Neuronal stem cell (in vitro differentiated cells): ENCODE measurements around the gene ZNHIT2.
"Not testable (repeated sequence)": the region's sequence is repeated elsewhere in the genome, so short reads cannot be mapped to it uniquely, and the experiment has no call there.

Source experiments
- DNase-seq: peaks from one replicate; pipeline ENCODE4 v3.0.0-alpha.2; 2013; ENCODE audit warnings: low spot score
- H2AFZ ChIP-seq: one replicate; pipeline ENCODE4 v1.6.1; 2013; ENCODE audit warnings: mild to moderate bottlenecking, low read length, inconsistent platforms
- H2AK5ac ChIP-seq: 2 replicates; pipeline ENCODE4 v1.6.1; 2013; ENCODE audit warnings: low read depth, mild to moderate bottlenecking, inconsistent platforms, low read length, moderate library complexity, mixed read lengths
- H2BK120ac ChIP-seq: 2 replicates; pipeline ENCODE4 v1.6.1; 2013; ENCODE audit warnings: low read depth, mild to moderate bottlenecking, inconsistent platforms, low read length, moderate library complexity, mixed read lengths
- H2BK12ac ChIP-seq: one replicate; pipeline ENCODE4 v1.6.1; 2013; ENCODE audit warnings: low read length, inconsistent platforms
- H2BK15ac ChIP-seq: 2 replicates; pipeline ENCODE4 v1.6.1; 2013; ENCODE audit warnings: mild to moderate bottlenecking, low read length, inconsistent platforms, mixed read lengths
- H2BK5ac ChIP-seq: one replicate; pipeline ENCODE4 v1.6.1; 2013; ENCODE audit warnings: inconsistent platforms, mild to moderate bottlenecking, low read length, moderate library complexity
- H3K14ac ChIP-seq: one replicate; pipeline ENCODE4 v1.6.1; 2013; ENCODE audit warnings: low read length, inconsistent platforms
- H3K18ac ChIP-seq: 2 replicates; pipeline ENCODE4 v1.6.1; 2013; ENCODE audit warnings: low read length, inconsistent platforms
- H3K23ac ChIP-seq: 2 replicates; pipeline ENCODE4 v1.6.1; 2013; ENCODE audit warnings: low read depth, mild to moderate bottlenecking, mixed read lengths, low read length, inconsistent platforms; ENCODE audit not compliant: poor library complexity
- H3K27ac ChIP-seq: replicated peaks from 3 replicates; pipeline ENCODE4 v1.5.1; 2013; ENCODE audit warnings: low read length, inconsistent platforms
- H3K27me3 ChIP-seq, 3 experiments: 2 replicates each; pipeline ENCODE4 v1.6.1; 2013; ENCODE audit warnings: low read length in 3 of 3, mild to moderate bottlenecking in 2 of 3, inconsistent platforms in 1 of 3, low read depth in 1 of 3, mixed read lengths in 1 of 3, moderate library complexity in 1 of 3; ENCODE audit not compliant: control insufficient read depth in 3 of 3, insufficient read depth in 3 of 3
- H3K36me3 ChIP-seq, 2 donors: replicated peaks in 1 of 2; 2 replicates each; pipeline ENCODE4 v1.6.1; 2013; ENCODE audit warnings: low read length in 2 of 2; ENCODE audit not compliant: control insufficient read depth in 2 of 2, insufficient read depth in 2 of 2
- H3K4ac ChIP-seq: 2 replicates; pipeline ENCODE4 v1.6.1; 2013; ENCODE audit warnings: inconsistent platforms, mild to moderate bottlenecking, low read length, moderate library complexity
- H3K4me1 ChIP-seq, 2 donors: 1 replicate in 1 of 2; 2 replicates in 1 of 2; pipeline ENCODE4 v1.6.1; 2013; ENCODE audit warnings: low read length in 2 of 2, low read depth in 1 of 2; ENCODE audit not compliant: control insufficient read depth in 2 of 2, insufficient read depth in 1 of 2
- H3K4me2 ChIP-seq: one replicate; pipeline ENCODE4 v1.6.1; 2013; ENCODE audit warnings: mild to moderate bottlenecking, low read length, inconsistent platforms; ENCODE audit not compliant: insufficient read depth, poor library complexity, severe bottlenecking
- H3K4me3 ChIP-seq, 2 donors: 2 replicates each; pipeline ENCODE4 v1.5.1; 2013; ENCODE audit warnings: low read length in 2 of 2, mild to moderate bottlenecking in 2 of 2, inconsistent platforms in 1 of 2, moderate library complexity in 1 of 2
- H3K79me1 ChIP-seq: one replicate; pipeline ENCODE4 v1.6.1; 2013; ENCODE audit warnings: low read depth, mild to moderate bottlenecking, inconsistent platforms, low read length, moderate library complexity
- H3K9ac ChIP-seq: one replicate; pipeline ENCODE4 v1.6.1; 2013; ENCODE audit warnings: mild to moderate bottlenecking, low read depth, low read length, inconsistent platforms; ENCODE audit not compliant: poor library complexity
- H3K9me3 ChIP-seq, 2 donors: replicated peaks in 1 of 2; 2 replicates each; pipeline versions ENCODE3 to v1.6.1; 2013; ENCODE audit warnings: low read length in 2 of 2, mild to moderate bottlenecking in 2 of 2, inconsistent platforms in 1 of 2, low read depth in 1 of 2, mixed read lengths in 1 of 2, moderate library complexity in 1 of 2; ENCODE audit not compliant: control insufficient read depth in 2 of 2, insufficient read depth in 1 of 2
- H4K8ac ChIP-seq: one replicate; pipeline ENCODE4 v1.6.1; 2013; ENCODE audit warnings: low read depth, mild to moderate bottlenecking, inconsistent platforms, low read length, moderate library complexity
- H4K91ac ChIP-seq: one replicate; pipeline ENCODE4 v1.6.1; 2013; ENCODE audit warnings: low read length, low read depth, mild to moderate bottlenecking, inconsistent platforms; ENCODE audit not compliant: poor library complexity
- WGBS, 2 donors: extraction: QIAGEN DNeasy Blood & Tissue Kit; methylation state at CpG; one replicate each; pipeline ENCODE4 v1.1.7; 2013; ENCODE audit warnings: missing lambda C conversion rate in 2 of 2, mixed read lengths in 1 of 2; ENCODE audit not compliant: insufficient read length in 2 of 2, insufficient replicate concordance in 1 of 2; ENCODE audit errors: extremely low coverage in 2 of 2; 5-methylcytosine and 5-hydroxymethylcytosine counted together

ZNHIT2 gene

GRCh38 chr11:65118891-65119669 is 1.6 kb upstream of the ZNHIT2 start:
- not testable (repeated sequence) for H4K8ac ChIP-seq, H2BK12ac ChIP-seq, H2AFZ ChIP-seq, H3K18ac ChIP-seq, DNase-seq, H3K27me3 ChIP-seq, H3K4ac ChIP-seq, H3K23ac ChIP-seq, H2AK5ac ChIP-seq, H3K9me3 ChIP-seq, H2BK5ac ChIP-seq, H3K14ac ChIP-seq, H2BK15ac ChIP-seq, H3K4me3 ChIP-seq, H3K27ac ChIP-seq, H4K91ac ChIP-seq, H3K9ac ChIP-seq, H2BK120ac ChIP-seq, H3K4me2 ChIP-seq
- WGBS, 2 donors, result no CpG with 5 or more reads among the region's 18 CpGs
- H3K4me1 ChIP-seq, result peaks cover 6 to 14% of the 10 kb centered on the region in 2 donors
- H3K79me1 ChIP-seq, result peaks cover 12% of the 10 kb centered on the region
- peaks cover 19 to 64% of the 10 kb centered on the region in 2 donors for H3K36me3 ChIP-seq

- Histone ChIP-seq H3K4ac (no peak overlapping the region), H4K91ac (no peak overlapping the region), H3K27me3 (no peaks in the 10 kb centered on the region), H3K9me3 (no peaks in the 10 kb centered on the region), H3K4me3 (no peak overlapping the region), H3K36me3 (peaks cover 19 to 67% of the 10 kb centered on the region in 2 donors), H3K14ac (no peak overlapping the region), H4K8ac (no peak overlapping the region), H3K23ac (no peak overlapping the region), H3K79me1 (peaks cover 12% of the 10 kb centered on the region), H2AK5ac (no peak overlapping the region), H3K4me1 (peaks cover 6 to 17% of the 10 kb centered on the region in 2 donors), H2BK12ac (no peak overlapping the region), H3K18ac (no peak overlapping the region), H3K9ac (no peak overlapping the region), H2BK15ac (no peak overlapping the region), H2BK120ac (no peak overlapping the region), H3K27ac (no peak overlapping the region), H2AFZ (no peak overlapping the region), H3K4me2 (no peak overlapping the region), H2BK5ac (no peak overlapping the region)
- WGBS, 2 donors, result no CpG with 5 or more reads among the region's 18 CpGs
- DNase-seq, result no peak
These were observed 766 bp upstream of the ZNHIT2 start for GRCh38 chr11:65118097-65118837.

GRCh38 chr11:65116370-65117205 is 913 bp downstream of the ZNHIT2 start:
- Histone ChIP-seq H3K14ac (peak overlapping the region; percentile 77), H2AFZ (peak overlapping the region; percentile 80), H3K27ac (no peak overlapping the region), H3K79me1 (peaks cover 18% of the 10 kb centered on the region), H4K8ac (no peak overlapping the region), H3K9ac (peak overlapping the region; percentile 96), H3K36me3 (peaks cover 19 to 70% of the 10 kb centered on the region in 2 donors), H2BK15ac (no peak overlapping the region), H2AK5ac (peak overlapping the region; percentile 81), H2BK5ac (peak overlapping the region; percentile 29), H3K4me2 (peak overlapping the region; percentile 95), H3K4me3 (peak overlapping the region; percentile 97 to 98), H2BK120ac (no peak overlapping the region), H3K23ac (peak overlapping the region; percentile 97), H3K27me3 (no peaks in the 10 kb centered on the region), H3K4ac (no peak overlapping the region), H2BK12ac (no peak overlapping the region), H3K9me3 (no peaks in the 10 kb centered on the region), H3K4me1 (peaks cover 8 to 17% of the 10 kb centered on the region in 2 donors), H4K91ac (peak overlapping the region; percentile 77), H3K18ac (peak overlapping the region; percentile 96)
- WGBS, 2 donors, result no CpG with 5 or more reads among the region's 68 CpGs
- DNase-seq, result no peak
